Fibroblast of skin of right quadriceps (primary cell): ENCODE results near the gene ST3GAL3.

ENCODE experiments used
- DNase-seq: peaks from one replicate; pipeline ENCODE4 v3.0.0-alpha.2; 2013

ST3GAL3 gene

DNA sequence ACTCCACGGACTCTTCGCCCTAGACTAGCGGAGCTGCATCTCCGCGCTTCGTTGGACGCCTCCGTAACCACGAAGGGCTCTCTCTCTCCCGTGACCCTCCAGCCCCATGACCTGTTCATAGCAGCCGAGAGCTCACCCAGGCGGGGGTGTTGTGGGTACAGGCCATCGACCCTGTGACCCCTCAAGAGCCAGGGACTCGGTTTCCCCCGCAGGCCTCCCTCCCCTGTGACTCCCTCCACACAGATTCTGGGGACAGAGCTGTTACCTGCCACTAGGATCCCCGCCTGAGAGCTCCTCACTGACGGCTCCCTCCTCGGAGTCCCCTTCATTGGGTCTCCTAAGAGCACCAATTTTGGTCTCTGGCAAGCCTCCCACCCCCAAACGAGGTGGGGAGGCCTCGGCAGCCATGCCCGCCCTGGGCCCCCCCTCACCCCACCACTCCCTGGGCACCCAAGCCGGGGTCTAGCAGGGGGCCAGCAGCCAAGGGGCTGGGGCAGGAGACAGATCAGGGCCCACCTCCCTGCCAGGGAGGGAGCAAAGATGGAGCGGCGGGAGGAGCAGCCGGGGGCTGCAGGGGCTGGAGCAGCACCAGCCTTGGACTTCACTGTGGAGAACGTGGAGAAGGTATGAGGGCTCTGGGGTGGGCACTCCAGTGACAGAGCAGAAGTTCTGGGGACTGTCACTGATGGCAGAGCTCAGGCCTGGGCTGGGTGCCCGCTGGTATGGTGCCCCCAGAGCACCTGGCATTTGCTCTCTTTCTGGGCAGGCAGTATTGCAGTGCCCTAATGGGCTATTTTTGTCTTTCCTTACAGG lies 239.9 kb downstream of the ST3GAL3 start:
- no peak for DNase-seq

GRCh38 chr1:43947874-43948437 lies 240.6 kb downstream of the ST3GAL3 start:
- DNase-seq: no peak

GRCh38 chr1:43949678-43950077 lies 242.3 kb downstream of the ST3GAL3 start:
- DNase-seq: no peak

GRCh38 chr1:43951021-43951985 lies 244.0 kb downstream of the ST3GAL3 start:
- no peak for DNase-seq

DNA sequence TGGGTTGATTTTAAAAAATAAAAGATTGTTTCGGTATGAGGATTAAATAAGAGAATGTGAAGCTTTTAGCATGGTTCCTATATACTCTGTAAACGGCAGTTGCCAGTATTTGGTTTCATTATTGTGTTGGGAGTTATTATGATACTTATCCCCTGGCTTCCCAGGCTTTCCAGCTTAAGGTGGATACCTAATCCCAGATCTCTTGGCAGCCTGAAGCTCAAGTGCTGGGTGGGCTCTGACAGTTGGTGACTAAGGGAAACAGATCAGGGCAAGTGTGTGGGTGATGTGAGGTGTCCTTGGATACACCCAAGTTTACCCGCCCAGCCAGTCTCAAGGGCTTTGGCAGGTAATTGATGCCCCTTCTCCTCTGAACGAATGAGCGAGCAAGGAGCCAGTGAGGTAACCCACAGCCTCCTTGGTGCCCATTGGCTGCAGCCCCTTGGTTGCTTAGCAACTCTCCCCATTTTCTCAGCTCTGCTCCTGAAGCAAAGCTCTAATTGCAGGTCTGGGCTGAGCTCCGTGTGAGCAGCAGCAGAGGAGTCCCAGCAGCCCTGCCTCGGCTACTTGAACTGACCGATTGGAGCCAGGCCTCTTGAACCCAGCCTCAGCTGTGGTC lies 245.5 kb downstream of the ST3GAL3 start:
- no peak for DNase-seq

- no peak for DNase-seq
These were observed 246.0 kb downstream of the ST3GAL3 start for GRCh38 chr1:43953361-43953760.

DNA sequence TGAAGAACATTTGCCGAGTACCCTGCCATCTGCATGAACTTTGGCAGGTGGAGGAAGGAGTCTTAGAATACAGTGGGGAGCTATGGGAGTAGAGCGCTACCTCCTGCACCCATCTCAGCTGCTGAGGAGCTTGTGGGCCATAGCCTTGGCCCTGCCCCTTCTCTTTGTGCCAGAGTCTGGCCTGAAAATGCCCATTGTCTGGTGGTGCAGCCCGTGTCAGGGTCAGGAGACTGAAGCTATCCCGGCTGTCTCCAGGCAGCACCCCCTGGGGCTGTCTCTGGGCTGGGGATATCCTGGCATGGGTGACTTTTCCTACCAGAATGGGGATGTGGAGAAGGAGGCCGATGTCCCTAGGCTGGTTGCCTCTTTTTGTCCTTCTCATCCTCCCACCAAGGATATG lies 246.7 kb downstream of the ST3GAL3 start:
- DNase-seq: no peak

GRCh38 chr1:43956234-43956633 lies 248.9 kb downstream of the ST3GAL3 start:
- no peak for DNase-seq

DNA sequence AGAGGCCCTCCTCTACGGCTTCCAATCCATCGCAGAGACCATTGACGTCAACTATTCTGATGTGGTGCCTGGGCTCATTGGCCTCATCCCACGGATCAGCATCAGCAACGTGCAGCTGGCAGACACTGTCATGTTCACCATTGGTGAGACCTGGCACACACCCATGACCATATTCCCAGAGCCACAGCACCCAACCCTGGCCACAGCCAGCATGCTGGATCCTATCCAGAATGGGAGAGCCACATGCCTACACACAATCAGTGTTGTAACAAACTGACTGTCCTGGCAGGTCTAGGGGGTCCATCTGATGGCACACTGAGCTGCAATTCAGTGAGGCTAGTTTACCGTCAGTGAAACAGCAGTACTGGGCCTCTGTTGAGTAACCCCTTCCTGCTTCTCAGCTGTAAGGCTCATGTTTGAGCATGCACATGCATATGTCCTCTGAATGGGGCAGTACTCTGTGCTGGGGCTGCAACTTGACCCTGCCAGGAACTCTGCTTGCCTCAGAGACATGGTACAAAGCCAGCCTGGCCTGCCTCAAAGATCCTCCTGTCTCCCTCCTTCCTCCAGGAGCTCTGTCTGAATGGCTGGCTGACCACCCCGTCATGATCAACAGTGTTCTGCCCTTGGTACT lies 250.2 kb downstream of the ST3GAL3 start:
- no peak for DNase-seq

DNA sequence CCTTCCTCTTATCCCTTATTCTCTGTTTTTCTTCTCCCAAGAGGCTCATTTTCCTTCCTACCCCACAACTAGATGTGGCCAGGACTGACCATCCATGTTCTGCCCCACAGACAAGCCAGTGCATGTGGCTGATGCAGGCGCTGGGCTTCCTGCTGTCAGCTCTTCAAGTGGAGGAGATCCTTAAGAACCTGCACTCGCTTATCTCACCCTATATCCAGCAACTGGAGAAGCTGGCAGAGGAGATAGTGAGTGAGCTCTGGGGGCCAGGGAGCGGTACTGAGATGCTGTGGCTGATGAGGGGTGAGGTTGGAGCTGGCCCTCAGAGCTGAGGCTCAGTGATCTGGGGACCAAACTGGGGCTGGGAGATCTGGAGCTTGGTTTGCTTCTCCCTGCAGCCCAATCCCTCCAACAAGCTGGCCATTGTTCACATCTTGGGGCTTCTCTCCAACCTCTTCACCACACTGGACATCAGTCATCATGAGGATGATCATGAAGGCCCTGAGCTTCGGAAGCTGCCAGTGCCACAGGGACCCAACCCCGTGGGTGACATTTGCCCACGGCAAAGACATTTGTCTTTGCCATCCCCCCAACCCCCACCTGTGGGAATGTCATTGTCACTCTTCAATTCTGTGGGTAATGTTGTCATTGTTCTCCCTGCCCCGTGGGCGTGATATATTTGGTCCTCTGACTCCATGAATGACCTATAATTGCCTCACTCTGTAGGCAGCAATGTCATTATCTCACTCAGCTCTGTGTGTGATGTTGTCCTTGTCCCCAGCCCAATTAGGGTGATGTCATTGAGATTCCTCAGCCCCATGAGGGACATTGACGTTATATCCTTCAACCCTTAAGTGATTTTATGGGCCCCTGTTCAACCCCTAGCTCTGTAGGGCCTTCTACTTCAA lies 251.3 kb downstream of the ST3GAL3 start:
- no peak for DNase-seq

DNA sequence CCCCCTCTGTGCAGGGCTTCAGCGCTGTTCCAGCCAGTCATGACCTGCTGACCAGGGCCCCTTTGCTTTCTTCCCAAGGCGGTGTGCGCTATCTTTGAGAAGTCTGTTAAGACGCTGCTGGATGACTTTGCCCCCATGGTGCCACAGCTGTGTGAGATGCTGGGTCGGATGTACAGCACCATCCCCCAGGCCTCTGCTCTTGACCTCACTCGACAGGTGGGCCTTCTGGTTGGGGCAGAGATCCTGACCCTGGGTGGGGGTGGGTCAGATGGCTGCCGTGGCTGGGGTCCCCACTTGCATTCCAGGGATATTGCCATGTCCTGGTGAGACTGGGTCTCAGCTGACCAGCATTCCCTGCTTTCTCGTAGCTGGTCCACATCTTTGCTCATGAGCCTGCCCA lies 253.5 kb downstream of the ST3GAL3 start:
- DNase-seq: no peak

GRCh38 chr1:43961692-43962091 lies 254.4 kb downstream of the ST3GAL3 start:
- no peak for DNase-seq

DNA sequence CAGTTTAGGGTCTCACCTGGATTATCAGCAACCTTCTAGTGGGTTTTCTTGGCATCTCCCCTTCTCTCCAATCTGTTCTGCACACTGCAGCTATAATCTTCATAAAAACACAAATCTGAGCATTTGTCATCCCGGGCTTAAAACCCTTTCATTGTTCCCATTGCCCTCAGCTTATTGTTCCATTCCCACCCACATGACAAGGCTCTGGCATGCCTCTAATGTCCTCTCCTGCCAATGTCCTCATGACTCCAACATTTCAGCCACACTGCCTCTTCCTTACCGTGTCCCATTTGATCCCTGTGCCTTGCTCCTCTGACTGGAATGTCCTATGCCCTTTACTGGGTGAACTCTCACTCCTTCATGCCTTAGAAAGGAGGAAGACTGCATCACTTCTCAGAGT lies 255.0 kb downstream of the ST3GAL3 start:
- no peak for DNase-seq

DNA sequence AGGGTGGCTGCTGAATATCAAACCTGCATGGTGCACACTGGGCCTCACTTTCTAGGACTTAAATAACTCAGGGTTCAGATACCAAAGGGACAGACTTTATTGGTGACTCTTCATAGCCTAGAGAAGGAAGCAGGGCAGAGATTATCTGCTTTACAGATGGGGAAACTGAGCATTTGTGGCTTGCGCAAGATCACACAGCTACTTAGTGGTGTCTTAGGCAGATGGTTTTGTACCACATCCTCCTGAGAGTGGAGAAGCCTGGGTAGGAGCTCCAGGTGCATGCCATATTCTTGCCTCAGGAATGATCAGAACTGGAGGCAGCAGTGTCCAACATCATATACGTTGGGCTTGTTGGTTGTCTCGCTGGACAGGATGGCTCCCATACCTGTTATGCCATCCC lies 255.7 kb downstream of the ST3GAL3 start:
- no peak for DNase-seq

DNA sequence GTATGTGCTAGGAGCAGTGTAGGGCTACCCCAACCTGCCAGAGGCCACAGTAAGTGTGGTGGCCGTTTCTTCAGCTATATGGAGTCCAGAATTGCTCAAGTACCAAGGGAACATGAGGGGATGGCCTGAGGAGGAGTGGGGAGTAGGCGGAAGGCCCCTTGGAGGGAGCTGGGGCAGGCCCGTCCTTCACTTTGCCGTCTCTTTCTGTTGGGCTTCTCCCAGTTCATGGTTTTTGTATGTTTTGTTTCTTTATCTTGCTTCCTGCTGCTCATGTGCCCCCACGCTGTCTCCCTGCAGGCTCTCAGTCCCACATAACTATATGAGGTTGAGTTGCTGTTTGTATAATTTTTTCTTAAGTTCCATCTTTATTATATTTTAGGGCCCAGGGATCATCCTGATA lies 256.6 kb downstream of the ST3GAL3 start:
- DNase-seq: no peak

GRCh38 chr1:43965316-43965715 lies 258.0 kb downstream of the ST3GAL3 start:
- no peak for DNase-seq

GRCh38 chr1:43968348-43968948 lies 261.1 kb downstream of the ST3GAL3 start:
- no peak for DNase-seq

DNA sequence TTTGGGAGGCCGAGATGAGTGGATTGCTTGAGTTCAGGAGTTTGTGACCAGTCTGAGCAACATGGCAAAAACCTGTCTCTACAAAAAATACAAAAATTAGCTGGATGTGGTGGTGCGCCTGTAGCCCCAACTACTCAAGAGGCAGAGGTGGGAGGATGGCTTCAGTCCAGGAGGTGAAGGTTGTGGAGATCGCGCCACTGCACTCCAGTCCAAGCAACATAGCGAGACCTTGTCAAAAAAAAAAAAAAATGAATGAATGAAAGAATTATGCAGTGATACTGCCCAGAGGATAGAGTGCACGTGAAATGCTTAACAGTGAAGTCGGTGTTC lies 262.0 kb downstream of the ST3GAL3 start:
- no peak for DNase-seq

GRCh38 chr1:43969746-43970466 lies 262.6 kb downstream of the ST3GAL3 start, which contains the start of gene DPH2:
DPH2 (plus strand) TSS chr1:43970010; CDS start chr1:43970176, 166 bp downstream.
- DNase-seq: peak; percentile 95

DNA sequence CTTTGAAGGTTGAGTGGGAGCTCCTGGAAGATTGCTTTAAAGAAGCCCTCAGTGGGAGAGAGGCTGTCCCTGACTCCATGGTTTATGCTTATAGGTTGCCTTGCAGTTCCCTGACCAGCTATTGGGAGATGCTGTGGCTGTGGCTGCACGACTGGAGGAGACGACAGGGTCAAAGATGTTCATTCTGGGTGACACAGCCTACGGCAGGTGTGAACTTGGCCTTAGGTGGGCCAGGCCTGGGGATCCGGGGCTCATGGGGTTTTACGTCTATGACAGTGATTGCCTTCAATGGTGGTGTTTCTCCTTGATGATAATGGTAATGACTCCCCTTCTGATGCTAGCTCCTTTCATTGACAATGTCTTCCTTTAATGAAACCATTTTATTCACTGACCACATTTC lies 263.2 kb downstream of the ST3GAL3 start:
- no peak for DNase-seq
